ENCODE measurements around the gene LRMDA.

LRMDA gene

GRCh38 chr10:76522547-76522946, 1091.1 kb downstream of the LRMDA start (continued):
- TF ChIP-seq ZSCAN30 (tag by site-specific recombination; IDR thresholded peaks at IDR 0.05), result no peak
- TF ChIP-seq ZNF624 (tag by site-specific recombination; IDR thresholded peaks at IDR 0.05), result no peak

GRCh38 chr10:76523246-76523645, 1091.8 kb downstream of the LRMDA start:
- no peaks in the 10 kb centered on the region for H3K4me1 ChIP-seq (ENCODE audit: control insufficient read depth, insufficient read depth, low read length)

More at GRCh38 chr10:76523246-76523645, 1091.8 kb downstream of the LRMDA start:
- ChIA-PET CTCF (no interaction called here), POLR2A (interaction anchor here (0.7 kb wide), 1 partner anchor 10 kb away, joined by 8 read pairs; no protein-coding TSS in a partner anchor)
- Histone ChIP-seq H3K4me3 (ENCODE audit: low read depth, low read length) (no peak overlapping the region), H3K9me3 (ENCODE audit: control insufficient read depth, insufficient read depth, low read depth, low read length) (no peaks in the 10 kb centered on the region), H3K36me3 (ENCODE audit: control insufficient read depth in 2 of 2, insufficient read depth in 1 of 2, low read length in 2 of 2) (no peaks in the 10 kb centered on the region), H3K27ac (ENCODE audit: extremely low read depth, low read depth, low read length) (no peak overlapping the region)
- TF ChIP-seq ZNF292 (tag by site-specific recombination; IDR thresholded peaks at IDR 0.05; ENCODE audit: borderline replicate concordance, low read depth), result no peak
- no peak for TF ChIP-seq ZNF10 (tag by site-specific recombination; IDR thresholded peaks at IDR 0.05)
- no peak for TF ChIP-seq KLF17 (tag by site-specific recombination; IDR thresholded peaks at IDR 0.05)
- no peak for TF ChIP-seq ZFHX2 (tag by site-specific recombination; conservative IDR thresholded peaks at IDR 0.05)
- TF ChIP-seq ZFP3 (tag by site-specific recombination; IDR thresholded peaks at IDR 0.05; ENCODE audit: low read depth), result no peak
- no peak for TF ChIP-seq ZNF518A (tag by site-specific recombination; conservative IDR thresholded peaks at IDR 0.05; ENCODE audit: low read depth)
- no peak for TF ChIP-seq ZNF843 (tag by site-specific recombination; IDR thresholded peaks at IDR 0.05)
- TF ChIP-seq CTCF (tag by site-specific recombination; IDR thresholded peaks at IDR 0.05), result no peak
- TF ChIP-seq ZNF544 (tag by site-specific recombination; IDR thresholded peaks at IDR 0.05), result no peak
- TF ChIP-seq ZNF626 (tag by site-specific recombination; IDR thresholded peaks at IDR 0.05), result no peak
- no peak for TF ChIP-seq ZNF654 (tag by site-specific recombination; IDR thresholded peaks at IDR 0.05; ENCODE audit: low read depth)
- no peak for TF ChIP-seq BCL11B (tag by site-specific recombination; IDR thresholded peaks at IDR 0.05; ENCODE audit: low read depth)
- no peak for TF ChIP-seq BCL11A (tag by site-specific recombination; IDR thresholded peaks at IDR 0.05; ENCODE audit: low read depth)
- no peak for TF ChIP-seq ZNF248 (tag by site-specific recombination; IDR thresholded peaks at IDR 0.05)
- TF ChIP-seq ZBTB10 (tag by site-specific recombination; IDR thresholded peaks at IDR 0.05), result no peak
- TF ChIP-seq ZNF394 (tag by site-specific recombination; IDR thresholded peaks at IDR 0.05; ENCODE audit: borderline replicate concordance), result no peak
- no peak for TF ChIP-seq ZNF514 (tag by site-specific recombination; IDR thresholded peaks at IDR 0.05)
- TF ChIP-seq ZSCAN18 (tag by site-specific recombination; IDR thresholded peaks at IDR 0.05), result no peak
- no peak for TF ChIP-seq ZNF585B (tag by site-specific recombination; IDR thresholded peaks at IDR 0.05)
- no peak for TF ChIP-seq ZNF658 (tag by site-specific recombination; IDR thresholded peaks at IDR 0.05)
